GM12872 (cell line): Measurements from ENCODE around the gene KRT28.

ENCODE experiments used
- CTCF ChIP-seq: IDR thresholded peaks from 3 replicates; pipeline ENCODE4 v1.5.1; 2011; ENCODE audit warnings: low read depth, mild to moderate bottlenecking, low read length, moderate library complexity; ENCODE audit not compliant: insufficient read depth

The KRT28 gene

GRCh38 chr17:40806131-40806530, 6.4 kb upstream of the KRT28 start:
- no peak for TF ChIP-seq CTCF

- TF ChIP-seq CTCF = peak; percentile 77
These were observed 3.9 kb upstream of the KRT28 start for GRCh38 chr17:40803617-40804082.

GRCh38 chr17:40801157-40801556, 1.4 kb upstream of the KRT28 start:
- TF ChIP-seq CTCF = no peak

- no peak for TF ChIP-seq CTCF
These were observed 622 bp upstream of the KRT28 start for GRCh38 chr17:40800381-40800780.

- no peak for TF ChIP-seq CTCF
These were observed 2.9 kb downstream of the KRT28 start for GRCh38 chr17:40796846-40797245.

GRCh38 chr17:40795019-40795667, 4.6 kb downstream of the KRT28 start:
- no peak for TF ChIP-seq CTCF

- TF ChIP-seq CTCF = no peak
These were observed 5.3 kb downstream of the KRT28 start for GRCh38 chr17:40794466-40794865.
